ENCODE measurements around the gene MYOF. TPM values are rescaled to one million over a fixed set of nuclear protein-coding genes. Genes with fewer than 3 reads are reported as not detected.
"Not testable (repeated sequence)": the region's sequence is repeated elsewhere in the genome, so short reads cannot be mapped to it uniquely, and the experiment has no call there.

Gene MYOF
- total RNA-seq, 1 donor from 2014 or later, result 13.4 TPM

DNA sequence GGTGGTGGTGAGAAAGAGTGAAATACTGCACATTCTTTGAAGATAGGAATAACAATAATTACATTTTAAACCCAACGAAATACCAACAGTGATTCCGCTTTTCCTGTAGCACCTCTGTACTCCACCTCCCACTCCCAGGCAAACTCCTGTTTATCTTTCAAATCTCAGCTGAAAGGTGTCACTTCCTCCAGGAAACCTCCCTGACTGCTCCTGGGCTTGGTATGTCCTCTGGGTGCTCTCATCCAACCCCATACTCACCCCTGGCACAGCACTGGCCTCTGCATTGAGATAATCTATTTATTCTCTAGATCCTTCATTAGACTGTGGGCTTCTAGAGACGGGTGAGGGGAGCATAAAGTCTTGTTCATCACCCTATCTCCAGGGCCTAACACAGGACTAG lies 148.0 kb downstream of the MYOF start:
- no peaks in the 10 kb centered on the region for H3K36me3 Mint-ChIP-seq (ENCODE audit: low read depth)
- DNase-seq (ENCODE audit: low spot score), result no peak
- no peaks in the 10 kb centered on the region for H3K9me3 Mint-ChIP-seq
- no peaks in the 10 kb centered on the region for H3K27me3 Mint-ChIP-seq (ENCODE audit: insufficient read depth)
- H3K4me3 Mint-ChIP-seq, result no peak overlapping the region
- H3K27ac Mint-ChIP-seq, result no peak overlapping the region
- H3K4me1 Mint-ChIP-seq (ENCODE audit: low read depth), result no peaks in the 10 kb centered on the region
- intact Hi-C loops (cut with micrococcal nuclease), result no loop called here

DNA sequence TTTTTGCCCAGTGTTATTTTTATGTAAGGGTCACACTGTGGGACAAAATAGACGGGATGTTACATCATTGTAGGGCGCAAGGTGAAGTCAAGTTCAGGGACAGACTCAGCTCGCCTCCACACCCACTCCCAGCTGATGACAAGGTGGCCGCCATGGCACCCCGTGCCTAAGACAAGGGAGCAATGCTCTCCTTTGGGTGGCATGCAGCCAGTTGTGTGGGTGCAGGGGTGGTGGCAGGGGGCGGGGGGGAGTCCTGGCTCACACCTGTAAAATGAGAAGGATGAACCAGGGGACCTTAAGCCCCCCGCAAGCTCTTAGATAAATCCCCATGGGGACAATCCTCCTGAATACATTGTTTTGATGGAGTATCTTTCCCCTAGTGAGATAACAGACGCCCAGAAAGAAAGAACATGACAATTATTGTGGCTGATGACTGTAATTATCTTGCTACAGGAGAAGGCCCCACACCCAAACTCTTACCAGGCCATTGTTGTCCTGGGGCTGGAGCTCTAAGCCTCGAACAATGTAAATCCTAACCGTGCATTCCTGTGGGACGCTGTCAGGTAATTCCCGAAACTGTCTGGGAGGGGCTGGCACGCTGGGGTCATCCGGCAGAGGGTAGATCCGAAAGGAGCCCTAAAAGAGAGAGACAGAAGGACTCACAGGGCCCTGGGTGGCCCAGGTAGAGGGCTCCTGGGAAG lies 148.7 kb downstream of the MYOF start:
- intact Hi-C loops (cut with micrococcal nuclease), result no loop called here
- Mint-ChIP-seq H3K27ac (no peak overlapping the region), H3K4me1 (ENCODE audit: low read depth) (no peaks in the 10 kb centered on the region), H3K27me3 (ENCODE audit: insufficient read depth) (no peaks in the 10 kb centered on the region), H3K36me3 (ENCODE audit: low read depth) (no peaks in the 10 kb centered on the region), H3K9me3 (no peaks in the 10 kb centered on the region), H3K4me3 (no peak overlapping the region)
- no peak for DNase-seq (ENCODE audit: low spot score)

DNA sequence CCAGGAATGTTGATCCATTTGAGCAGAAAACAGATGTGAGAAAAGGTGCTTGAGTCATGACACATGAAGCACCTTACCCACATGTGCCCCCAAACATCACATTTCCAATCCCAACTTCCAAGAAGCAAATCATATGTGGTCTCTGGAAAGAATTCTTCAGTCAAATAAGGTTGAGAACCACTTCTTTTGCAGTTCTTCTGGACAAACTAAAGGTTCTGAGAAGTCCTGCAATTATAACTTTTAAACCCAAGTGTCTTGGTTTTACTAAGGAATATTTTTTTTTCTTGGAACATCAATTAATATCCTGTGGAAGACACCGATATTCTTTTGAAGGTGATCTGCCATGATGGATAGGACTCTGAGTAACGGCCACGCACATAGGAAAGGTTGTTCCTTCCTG lies 151.3 kb downstream of the MYOF start:
- DNase-seq (ENCODE audit: low spot score), result no peak
- Mint-ChIP-seq H3K27me3 (ENCODE audit: insufficient read depth) (no peaks in the 10 kb centered on the region), H3K9me3 (no peaks in the 10 kb centered on the region), H3K4me3 (no peak overlapping the region), H3K4me1 (ENCODE audit: low read depth) (no peaks in the 10 kb centered on the region), H3K27ac (no peak overlapping the region), H3K36me3 (ENCODE audit: low read depth) (no peaks in the 10 kb centered on the region)
- intact Hi-C loops (cut with micrococcal nuclease), result no loop called here

DNA sequence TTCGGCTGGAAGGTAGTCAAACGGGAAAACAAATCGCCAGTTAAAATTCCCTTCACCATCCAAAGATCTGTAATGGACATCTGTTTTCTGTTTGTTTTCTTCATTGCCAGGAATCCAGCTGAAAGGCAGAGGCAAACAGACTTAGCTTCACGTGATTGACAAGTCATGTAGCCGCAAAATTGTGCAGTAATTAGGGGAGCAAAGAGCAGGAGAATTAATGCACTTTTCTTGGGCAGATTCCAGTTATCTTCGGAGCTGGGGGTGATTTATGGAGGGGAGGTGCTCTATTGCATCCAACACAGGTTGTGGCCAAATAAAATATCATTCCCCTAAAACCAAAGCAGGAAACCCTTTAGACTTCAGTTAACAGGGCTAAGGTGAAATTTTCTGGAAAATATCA lies 162.2 kb downstream of the MYOF start:
- H3K9me3 Mint-ChIP-seq, result no peaks in the 10 kb centered on the region
- no peaks in the 10 kb centered on the region for H3K27me3 Mint-ChIP-seq (ENCODE audit: insufficient read depth)
- peaks cover 7% of the 10 kb centered on the region for H3K4me1 Mint-ChIP-seq (ENCODE audit: low read depth)
- DNase-seq (ENCODE audit: low spot score), result no peak
- H3K27ac Mint-ChIP-seq, result no peak overlapping the region
- intact Hi-C loops (cut with micrococcal nuclease), result no loop called here
- no peaks in the 10 kb centered on the region for H3K36me3 Mint-ChIP-seq (ENCODE audit: low read depth)
- H3K4me3 Mint-ChIP-seq, result no peak overlapping the region

DNA sequence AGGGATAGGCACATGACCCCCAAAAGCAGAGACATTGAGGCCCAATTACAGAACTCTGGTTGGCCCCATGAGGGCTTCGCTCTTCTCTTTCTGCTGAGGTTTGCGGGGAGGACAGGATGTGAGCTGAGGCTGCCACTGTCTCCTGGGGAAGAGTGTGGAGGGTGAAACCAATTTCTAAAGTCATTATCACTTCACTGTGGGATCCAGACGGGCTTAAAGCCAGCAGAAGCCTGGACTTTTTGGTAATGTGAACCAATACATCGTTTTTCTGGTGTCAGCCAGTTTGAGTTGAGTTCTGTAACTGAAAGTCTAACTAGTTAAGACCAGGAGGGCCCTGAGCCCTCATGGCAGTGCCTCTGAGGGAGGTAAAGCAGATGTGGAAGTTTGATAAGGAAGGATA lies 163.0 kb downstream of the MYOF start:
- Mint-ChIP-seq H3K4me3 (no peak overlapping the region), H3K36me3 (ENCODE audit: low read depth) (no peaks in the 10 kb centered on the region), H3K27ac (no peak overlapping the region), H3K9me3 (no peaks in the 10 kb centered on the region), H3K4me1 (ENCODE audit: low read depth) (peaks cover 7% of the 10 kb centered on the region), H3K27me3 (ENCODE audit: insufficient read depth) (no peaks in the 10 kb centered on the region)
- intact Hi-C loops (cut with micrococcal nuclease), result no loop called here
- DNase-seq (ENCODE audit: low spot score), result no peak

DNA sequence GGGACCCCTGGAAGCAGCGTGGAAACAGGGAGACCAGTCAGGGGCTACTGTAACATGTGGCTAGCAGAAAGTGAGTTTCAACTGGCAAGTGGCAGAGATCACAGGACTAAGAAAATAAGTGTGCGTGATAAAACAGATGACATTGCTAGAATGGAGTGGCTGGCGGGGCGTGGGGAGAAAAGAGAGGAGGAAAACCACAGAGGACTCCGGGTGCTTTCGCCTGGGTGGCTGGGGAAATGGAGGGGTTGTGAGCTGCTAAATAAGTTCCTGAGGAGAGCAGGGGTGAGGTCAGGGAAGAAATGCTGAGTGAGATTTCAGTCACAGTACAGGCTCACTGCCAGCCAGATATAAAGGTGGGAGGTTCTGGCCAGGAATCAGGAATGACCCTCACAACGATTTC lies 166.9 kb downstream of the MYOF start:
- DNase-seq (ENCODE audit: low spot score), result no peak
- H3K36me3 Mint-ChIP-seq (ENCODE audit: low read depth), result peaks cover 3% of the 10 kb centered on the region
- H3K4me1 Mint-ChIP-seq (ENCODE audit: low read depth), result peaks cover 7% of the 10 kb centered on the region
- H3K27me3 Mint-ChIP-seq (ENCODE audit: insufficient read depth), result no peaks in the 10 kb centered on the region
- no peak overlapping the region for H3K4me3 Mint-ChIP-seq
- H3K9me3 Mint-ChIP-seq, result peaks cover 5% of the 10 kb centered on the region
- no peak overlapping the region for H3K27ac Mint-ChIP-seq
- intact Hi-C loops (cut with micrococcal nuclease), result no loop called here

DNA sequence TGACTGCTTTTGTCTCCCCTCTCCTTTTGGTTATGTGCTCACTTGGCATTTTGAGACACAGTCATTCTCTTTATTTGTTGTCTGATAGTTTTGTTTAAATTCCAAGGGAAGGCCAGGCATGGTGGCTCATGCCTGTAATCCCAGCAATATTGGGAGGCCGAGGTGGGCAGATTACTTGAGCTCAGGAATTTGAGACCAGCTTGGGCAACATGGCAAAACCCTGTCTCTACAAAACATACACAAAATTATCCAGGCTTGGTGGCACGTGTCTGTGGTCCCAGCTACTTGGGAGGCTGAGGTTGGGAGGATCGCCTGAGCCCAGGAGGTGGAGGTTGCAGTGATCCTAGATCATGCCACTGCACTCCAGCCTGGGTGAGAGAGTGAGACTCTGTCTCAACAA lies 167.5 kb downstream of the MYOF start:
- H3K4me1 Mint-ChIP-seq (ENCODE audit: low read depth); H3K27me3 Mint-ChIP-seq (ENCODE audit: insufficient read depth); H3K27ac Mint-ChIP-seq; intact Hi-C loops (cut with micrococcal nuclease); H3K9me3 Mint-ChIP-seq; DNase-seq (ENCODE audit: low spot score); H3K36me3 Mint-ChIP-seq (ENCODE audit: low read depth); H3K4me3 Mint-ChIP-seq: not testable (repeated sequence)

DNA sequence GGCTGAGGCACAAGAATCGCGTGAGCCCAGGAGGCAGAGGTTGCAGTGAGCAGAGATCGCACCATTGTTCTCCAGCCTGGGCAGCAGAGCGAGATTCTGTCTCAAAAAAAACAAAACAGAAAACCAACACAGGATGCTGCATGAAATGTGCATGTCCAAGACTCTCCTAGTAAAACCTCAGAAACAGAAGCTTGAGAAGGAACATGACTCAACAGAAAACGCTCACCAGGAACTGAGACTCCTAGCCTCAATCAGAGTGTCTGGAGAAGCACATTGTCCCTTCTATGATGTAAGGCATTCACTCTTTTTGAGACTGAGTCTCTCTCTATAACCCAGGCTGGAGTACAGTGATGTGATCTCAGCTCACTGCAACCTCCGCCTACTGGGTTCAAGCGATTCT lies 168.3 kb downstream of the MYOF start:
- Mint-ChIP-seq H3K36me3 (ENCODE audit: low read depth) (peaks cover 3% of the 10 kb centered on the region), H3K27ac (no peak overlapping the region), H3K27me3 (ENCODE audit: insufficient read depth) (no peaks in the 10 kb centered on the region), H3K4me3 (no peak overlapping the region), H3K9me3 (peaks cover 5% of the 10 kb centered on the region), H3K4me1 (ENCODE audit: low read depth) (peaks cover 7% of the 10 kb centered on the region)
- no peak for DNase-seq (ENCODE audit: low spot score)
- intact Hi-C loops (cut with micrococcal nuclease), result no loop called here

DNA sequence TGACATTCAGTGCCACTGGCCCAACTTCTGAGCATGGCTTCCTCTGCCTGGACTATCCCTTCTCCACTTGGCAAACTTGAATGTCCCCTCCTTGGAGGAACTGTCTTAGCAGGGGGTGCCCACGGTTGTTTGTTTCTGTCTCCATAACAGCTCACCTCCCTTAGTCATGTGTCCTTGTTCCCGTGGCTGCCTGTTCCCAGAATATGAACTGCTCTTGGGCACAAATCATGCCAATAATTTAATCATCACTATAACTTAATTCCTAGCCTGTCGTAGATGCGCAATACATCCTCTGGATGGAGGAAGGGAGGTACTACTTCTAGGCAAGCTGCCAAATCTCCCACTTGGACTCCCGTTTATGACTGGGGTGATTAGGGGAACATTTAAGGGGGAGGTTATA lies 173.1 kb downstream of the MYOF start:
- DNase-seq (ENCODE audit: low spot score), result no peak
- Mint-ChIP-seq H3K27me3 (ENCODE audit: insufficient read depth) (no peaks in the 10 kb centered on the region), H3K36me3 (ENCODE audit: low read depth) (peaks cover 3% of the 10 kb centered on the region), H3K4me1 (ENCODE audit: low read depth) (no peaks in the 10 kb centered on the region), H3K27ac (no peak overlapping the region), H3K9me3 (peaks cover 5% of the 10 kb centered on the region), H3K4me3 (no peak overlapping the region)
- intact Hi-C loops (cut with micrococcal nuclease), result no loop called here

DNA sequence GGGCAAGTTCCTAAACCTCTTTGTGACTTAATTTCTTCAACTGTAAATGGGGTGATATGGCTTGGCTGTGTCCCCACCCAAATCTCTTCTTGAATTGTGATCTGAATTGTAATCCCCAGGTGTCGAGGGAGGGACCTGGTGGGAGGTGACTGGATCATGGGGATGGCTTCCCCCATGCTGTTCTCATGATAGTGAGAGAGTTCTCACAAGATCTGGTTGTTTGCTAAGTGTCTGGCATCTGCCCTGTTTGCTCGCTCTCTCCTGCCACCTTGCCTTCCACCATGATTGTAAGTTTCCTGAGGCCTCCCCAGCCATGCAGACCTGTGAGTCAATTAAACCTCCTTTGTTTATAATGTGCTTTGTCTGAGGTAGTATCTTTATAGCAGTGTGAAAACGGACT lies 177.0 kb downstream of the MYOF start:
- intact Hi-C loops (cut with micrococcal nuclease), result no loop called here
- Mint-ChIP-seq H3K4me1 (ENCODE audit: low read depth) (no peaks in the 10 kb centered on the region), H3K27ac (no peak overlapping the region), H3K27me3 (ENCODE audit: insufficient read depth) (no peaks in the 10 kb centered on the region), H3K4me3 (no peak overlapping the region), H3K36me3 (ENCODE audit: low read depth) (no peaks in the 10 kb centered on the region), H3K9me3 (no peaks in the 10 kb centered on the region)
- no peak for DNase-seq (ENCODE audit: low spot score)

DNA sequence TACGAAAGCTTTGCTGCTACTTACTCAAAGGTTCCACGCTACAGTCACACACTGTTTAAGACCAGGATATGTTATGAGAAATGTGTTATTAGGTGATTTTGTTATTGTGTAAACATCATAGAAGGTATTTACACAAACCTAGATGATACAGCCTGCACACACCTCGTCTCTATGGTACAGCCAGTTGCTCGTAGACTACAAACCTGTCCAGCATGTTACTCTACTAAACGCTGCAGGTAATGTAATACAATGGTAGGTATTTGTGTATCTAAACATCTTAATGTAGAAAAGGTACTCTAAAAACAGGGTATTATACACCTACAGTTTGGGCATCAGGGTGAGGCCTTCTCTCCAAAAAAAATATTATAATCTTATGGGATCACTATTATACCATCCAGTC lies 181.2 kb downstream of the MYOF start:
- Mint-ChIP-seq H3K4me1 (ENCODE audit: low read depth) (no peaks in the 10 kb centered on the region), H3K36me3 (ENCODE audit: low read depth) (no peaks in the 10 kb centered on the region), H3K27me3 (ENCODE audit: insufficient read depth) (peaks cover 1% of the 10 kb centered on the region), H3K9me3 (no peaks in the 10 kb centered on the region), H3K4me3 (no peak overlapping the region), H3K27ac (no peak overlapping the region)
- DNase-seq (ENCODE audit: low spot score), result no peak
- intact Hi-C loops (cut with micrococcal nuclease), result no loop called here

DNA sequence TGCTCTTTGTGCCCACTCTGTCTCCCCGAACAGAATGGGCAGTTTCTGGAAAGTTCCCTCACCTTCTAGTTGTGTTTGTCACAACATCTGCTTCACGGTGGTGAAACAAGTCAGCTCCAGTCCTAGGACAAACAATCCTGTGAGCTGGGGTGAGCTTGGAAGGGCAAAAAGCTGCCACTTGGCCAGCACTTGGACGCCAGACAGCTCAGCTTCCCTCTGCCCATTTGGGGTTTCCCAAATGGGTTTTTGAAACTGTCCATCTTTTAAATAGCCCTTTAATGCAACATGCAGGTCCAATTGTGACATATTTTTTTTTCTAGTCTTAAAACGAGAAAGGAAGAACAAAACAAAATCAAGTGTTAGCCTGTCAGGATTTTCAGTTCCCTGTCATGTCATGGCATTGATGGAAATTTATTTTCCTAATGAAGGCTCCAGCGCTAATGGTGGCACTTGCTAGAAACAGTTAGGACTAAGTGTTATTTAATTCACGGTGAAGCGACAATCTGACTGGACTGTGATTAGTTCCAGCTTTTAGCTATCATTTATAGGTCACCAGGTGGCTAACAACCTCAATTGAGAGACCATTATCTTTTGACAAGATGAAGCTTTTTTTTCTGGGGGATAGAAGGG lies 181.7 kb downstream of the MYOF start:
- H3K4me1 Mint-ChIP-seq (ENCODE audit: low read depth), result no peaks in the 10 kb centered on the region
- H3K36me3 Mint-ChIP-seq (ENCODE audit: low read depth), result no peaks in the 10 kb centered on the region
- no peak overlapping the region for H3K27ac Mint-ChIP-seq
- intact Hi-C loops (cut with micrococcal nuclease), result no loop called here
- H3K27me3 Mint-ChIP-seq (ENCODE audit: insufficient read depth), result peaks cover 1% of the 10 kb centered on the region
- no peaks in the 10 kb centered on the region for H3K9me3 Mint-ChIP-seq
- H3K4me3 Mint-ChIP-seq, result no peak overlapping the region
- DNase-seq (ENCODE audit: low spot score), result no peak

DNA sequence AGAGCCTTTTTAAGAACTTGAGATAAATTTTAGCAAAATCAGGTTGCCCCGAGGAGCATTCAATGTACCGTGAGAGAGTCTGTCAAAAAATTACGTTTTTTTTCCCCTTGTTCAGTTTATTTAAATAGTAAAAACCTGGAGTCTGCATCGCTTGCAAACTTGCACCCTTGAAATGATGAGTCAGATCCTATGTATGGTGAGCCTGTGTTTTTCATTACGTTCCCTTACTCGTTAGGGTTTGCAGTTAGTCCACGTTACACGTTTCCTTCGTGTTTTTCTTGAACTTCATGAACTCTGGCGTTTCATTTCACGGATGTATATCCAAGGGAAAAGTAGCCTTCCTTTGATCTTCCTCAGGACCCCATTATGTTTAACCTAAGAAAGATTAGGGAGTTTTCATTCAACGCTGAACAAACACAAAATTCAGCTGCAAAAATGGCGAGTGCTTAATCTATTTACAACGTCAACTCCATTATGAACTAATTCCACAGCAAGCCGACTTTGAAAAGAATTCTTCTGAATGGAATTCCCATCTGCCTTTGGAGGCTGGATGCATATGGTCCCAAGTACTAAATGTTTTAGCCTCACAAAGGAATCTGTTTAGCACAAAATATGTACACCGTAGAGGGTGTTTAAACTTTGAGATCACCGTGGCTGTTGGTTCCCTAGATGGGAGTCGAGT lies 182.4 kb downstream of the MYOF start:
- DNase-seq (ENCODE audit: low spot score), result no peak
- Mint-ChIP-seq H3K27me3 (ENCODE audit: insufficient read depth) (peaks cover 1% of the 10 kb centered on the region), H3K9me3 (no peaks in the 10 kb centered on the region), H3K4me1 (ENCODE audit: low read depth) (no peaks in the 10 kb centered on the region), H3K4me3 (no peak overlapping the region), H3K27ac (no peak overlapping the region), H3K36me3 (ENCODE audit: low read depth) (no peaks in the 10 kb centered on the region)
- intact Hi-C loops (cut with micrococcal nuclease), result no loop called here
